Brain microvascular endothelial cell (primary cell): ENCODE results near the gene CMTM2.

Experiments
- DNase-seq: peaks from one replicate; pipeline ENCODE4 v3.0.0-alpha.2; 2020
- H3K27ac ChIP-seq: fragments of 250-450 bp; sonication (Bioruptor Pico); 2 replicates; pipeline ENCODE4 v1.5.1; 2020; ENCODE audit warnings: mild to moderate bottlenecking, moderate library complexity
- H3K27me3 ChIP-seq: fragments of 250-450 bp; sonication (Bioruptor Pico); replicated peaks from 2 replicates; pipeline ENCODE4 v1.5.1; 2020; ENCODE audit warnings: mild to moderate bottlenecking
- H3K36me3 ChIP-seq: fragments of 250-450 bp; sonication (Bioruptor Pico); replicated peaks from 2 replicates; pipeline ENCODE4 v1.5.1; 2020; ENCODE audit warnings: mild to moderate bottlenecking
- H3K4me3 ChIP-seq: 2 replicates; pipeline ENCODE4 v1.5.1; 2011; ENCODE audit warnings: low read depth, mild to moderate bottlenecking, control low read depth, low read length, moderate library complexity
- in situ Hi-C: cut with HindIII; loops from 2 replicates; pipeline ENCODE4 v1.10.0; 2017; ENCODE audit warnings: low sequenced_read_pairs, low pct_ligation_motif_present
- TF ChIP-seq, protein P1 (sequence below): IDR thresholded peaks from 2 replicates; pipeline ENCODE4 v1.5.1; 2011; ENCODE audit warnings: low read depth, mild to moderate bottlenecking, moderate library complexity, low read length, control low read depth, inconsistent platforms; ENCODE audit errors: missing control alignments

The CMTM2 gene

DNA sequence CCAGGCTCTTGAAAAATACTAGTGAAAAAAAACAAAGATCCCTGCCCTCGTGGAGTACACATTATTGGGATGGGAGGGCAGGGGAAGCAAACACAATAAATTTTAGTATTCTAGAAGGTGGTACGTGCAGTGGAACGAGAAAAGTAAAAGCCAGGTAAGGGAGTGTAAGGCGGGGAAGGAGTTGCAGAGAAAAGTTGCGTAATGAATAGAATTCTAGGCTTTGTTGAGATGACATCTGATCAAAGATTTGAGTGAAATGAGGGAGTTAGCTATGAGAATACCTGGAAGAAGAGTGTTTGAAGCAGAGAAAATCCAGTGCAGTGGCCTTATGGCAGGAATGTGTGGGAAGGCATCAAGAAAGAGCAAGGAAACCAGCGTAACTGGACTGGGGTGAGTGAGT is 24.8 kb upstream of the CMTM2 start:
- TF ChIP-seq, protein P1, sequence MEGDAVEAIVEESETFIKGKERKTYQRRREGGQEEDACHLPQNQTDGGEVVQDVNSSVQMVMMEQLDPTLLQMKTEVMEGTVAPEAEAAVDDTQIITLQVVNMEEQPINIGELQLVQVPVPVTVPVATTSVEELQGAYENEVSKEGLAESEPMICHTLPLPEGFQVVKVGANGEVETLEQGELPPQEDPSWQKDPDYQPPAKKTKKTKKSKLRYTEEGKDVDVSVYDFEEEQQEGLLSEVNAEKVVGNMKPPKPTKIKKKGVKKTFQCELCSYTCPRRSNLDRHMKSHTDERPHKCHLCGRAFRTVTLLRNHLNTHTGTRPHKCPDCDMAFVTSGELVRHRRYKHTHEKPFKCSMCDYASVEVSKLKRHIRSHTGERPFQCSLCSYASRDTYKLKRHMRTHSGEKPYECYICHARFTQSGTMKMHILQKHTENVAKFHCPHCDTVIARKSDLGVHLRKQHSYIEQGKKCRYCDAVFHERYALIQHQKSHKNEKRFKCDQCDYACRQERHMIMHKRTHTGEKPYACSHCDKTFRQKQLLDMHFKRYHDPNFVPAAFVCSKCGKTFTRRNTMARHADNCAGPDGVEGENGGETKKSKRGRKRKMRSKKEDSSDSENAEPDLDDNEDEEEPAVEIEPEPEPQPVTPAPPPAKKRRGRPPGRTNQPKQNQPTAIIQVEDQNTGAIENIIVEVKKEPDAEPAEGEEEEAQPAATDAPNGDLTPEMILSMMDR: no peak
- no peaks in the 10 kb centered on the region for H3K27me3 ChIP-seq
- H3K27ac ChIP-seq: no peak overlapping the region
- in situ Hi-C loops: no loop called here
- no peak for DNase-seq
- no peak overlapping the region for H3K4me3 ChIP-seq
- H3K36me3 ChIP-seq: no peaks in the 10 kb centered on the region

DNA sequence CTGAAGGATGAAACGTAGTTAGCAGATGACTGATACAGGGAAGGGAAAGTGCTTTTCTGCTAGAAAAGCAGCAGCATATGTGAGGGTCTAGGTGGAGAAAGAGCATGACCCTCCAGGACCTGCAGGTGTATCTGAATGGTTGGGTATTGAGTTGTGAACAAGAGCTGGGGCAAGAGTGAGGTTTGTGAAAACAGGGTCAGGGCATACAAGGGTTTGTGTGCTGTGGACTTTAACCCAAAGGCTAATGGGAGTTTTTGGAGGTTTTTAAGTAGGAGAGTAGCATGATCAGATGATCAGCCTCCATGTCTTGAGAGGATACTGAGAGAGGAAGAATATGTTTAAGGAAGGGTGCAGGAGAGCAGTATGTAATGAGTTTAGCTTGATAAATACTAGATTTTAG is 19.2 kb upstream of the CMTM2 start:
- in situ Hi-C loops: no loop called here
- no peak for DNase-seq
- Histone ChIP-seq H3K27me3 (no peaks in the 10 kb centered on the region), H3K36me3 (peaks cover 7% of the 10 kb centered on the region), H3K27ac (no peak overlapping the region), H3K4me3 (no peak overlapping the region)
- TF ChIP-seq, protein P1: no peak

DNA sequence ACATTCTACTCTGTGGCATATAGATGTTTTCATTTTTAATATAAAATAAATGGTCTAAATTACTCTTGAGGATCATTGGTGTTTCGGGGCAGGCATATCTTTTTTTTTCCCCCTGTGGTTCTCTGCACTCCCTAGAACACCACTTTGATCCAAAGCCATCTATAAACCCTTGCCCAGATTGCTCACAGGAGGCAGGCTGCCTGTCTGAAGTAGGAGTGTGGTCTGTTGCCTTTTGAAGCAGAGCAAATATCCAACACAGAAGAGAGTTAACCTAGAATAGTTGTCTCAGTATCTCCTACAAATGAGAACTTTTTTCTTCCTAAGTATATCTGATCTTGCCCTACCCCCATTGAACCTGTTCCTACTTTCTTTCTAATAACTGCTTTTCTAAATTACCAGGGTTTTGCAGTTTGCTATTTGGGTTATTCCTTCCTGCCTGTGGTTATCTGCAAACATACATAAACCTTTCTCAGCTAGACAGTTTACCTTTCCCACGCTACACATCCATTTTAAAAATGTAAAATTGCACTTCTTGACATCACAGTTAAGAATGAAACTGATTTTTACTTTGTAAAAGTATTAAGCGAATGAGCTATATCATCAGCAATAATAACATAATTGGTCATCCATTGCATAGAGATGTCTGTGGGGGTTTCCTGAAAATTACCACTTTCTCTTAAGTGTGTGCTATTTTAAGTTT is 17.7 kb upstream of the CMTM2 start:
- peaks cover 11% of the 10 kb centered on the region for H3K36me3 ChIP-seq
- no peak for DNase-seq
- TF ChIP-seq, protein P1: no peak
- H3K27ac ChIP-seq: no peak overlapping the region
- H3K27me3 ChIP-seq: no peaks in the 10 kb centered on the region
- H3K4me3 ChIP-seq: no peak overlapping the region
- in situ Hi-C loops: no loop called here

DNA sequence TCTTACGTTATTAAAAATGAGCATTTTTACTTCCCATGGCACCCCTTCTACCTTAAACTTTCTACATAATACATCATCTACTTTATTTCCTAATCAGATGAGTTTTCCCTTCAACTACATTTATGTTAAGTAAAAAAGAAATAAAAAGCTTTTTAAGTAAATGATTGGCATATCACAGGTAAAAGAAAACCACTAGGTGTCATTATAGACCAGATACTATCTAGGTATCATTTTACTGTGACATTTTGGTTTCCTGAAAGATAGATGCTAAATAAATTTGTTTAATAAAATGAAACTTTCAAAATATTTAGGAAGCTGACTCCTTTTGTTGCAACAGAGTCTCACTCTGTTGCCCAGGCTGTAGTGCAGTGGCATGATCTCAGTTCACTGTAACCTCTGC is 16.9 kb upstream of the CMTM2 start:
- Histone ChIP-seq H3K27me3 (no peaks in the 10 kb centered on the region), H3K4me3 (no peak overlapping the region), H3K27ac (no peak overlapping the region), H3K36me3 (peaks cover 17% of the 10 kb centered on the region)
- no peak for DNase-seq
- TF ChIP-seq, protein P1: no peak
- in situ Hi-C loops: no loop called here

DNA sequence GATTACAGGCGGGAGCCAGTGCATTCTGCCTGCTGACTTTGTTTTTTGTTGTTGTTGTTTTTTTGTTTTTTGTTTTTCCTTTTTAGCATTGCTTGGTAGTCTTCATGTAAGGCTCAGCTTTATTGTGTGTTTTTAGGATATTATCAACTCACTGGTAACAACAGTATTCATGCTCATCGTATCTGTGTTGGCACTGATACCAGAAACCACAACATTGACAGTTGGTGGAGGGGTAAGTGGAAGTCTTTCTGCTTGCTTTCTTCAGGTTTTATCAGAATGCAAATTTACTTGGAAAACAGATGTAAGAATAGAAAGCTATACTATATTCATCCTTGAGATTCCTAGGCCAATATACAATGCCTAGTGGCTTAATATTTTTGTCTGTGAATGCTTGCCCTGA is 16.3 kb upstream of the CMTM2 start:
- DNase-seq: no peak
- Histone ChIP-seq H3K4me3 (no peak overlapping the region), H3K27me3 (no peaks in the 10 kb centered on the region), H3K36me3 (peaks cover 17% of the 10 kb centered on the region), H3K27ac (no peak overlapping the region)
- in situ Hi-C loops: no loop called here
- TF ChIP-seq, protein P1: no peak

DNA sequence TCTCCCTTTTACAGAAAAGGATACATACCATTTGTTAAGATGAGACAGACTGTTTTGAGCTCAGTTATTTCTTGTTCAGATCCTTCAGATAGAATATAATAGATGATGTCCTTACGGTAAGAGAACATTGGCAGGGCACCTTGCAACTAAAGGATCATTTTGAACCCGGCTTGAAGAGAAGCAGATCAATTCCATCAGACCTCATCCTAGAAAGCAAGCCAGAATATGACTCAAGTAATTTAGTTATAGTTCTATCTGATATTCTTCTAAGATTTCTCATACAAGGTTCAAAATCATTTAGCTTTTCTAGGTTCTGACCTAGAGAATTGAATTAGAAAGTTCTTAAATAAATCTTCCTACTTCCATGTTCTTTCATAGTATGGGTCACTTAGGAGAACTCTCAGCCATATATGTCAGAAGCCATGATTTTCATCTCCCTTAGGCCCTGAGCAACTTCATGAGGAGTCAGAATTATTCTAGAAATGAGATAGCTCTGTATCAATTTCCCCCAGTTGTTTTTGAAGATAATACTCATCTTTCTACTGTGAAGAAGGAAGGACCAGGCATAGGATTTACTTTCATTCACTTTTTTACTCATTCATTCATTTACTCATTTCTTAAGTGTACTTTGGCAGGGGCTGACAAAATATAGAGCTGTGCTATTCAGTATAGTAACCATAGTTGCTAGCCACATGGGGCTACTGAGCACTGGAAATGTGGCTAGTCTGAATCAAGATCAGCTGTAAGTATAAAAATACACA is 15.5 kb upstream of the CMTM2 start:
- in situ Hi-C loops: no loop called here
- no peaks in the 10 kb centered on the region for H3K27me3 ChIP-seq
- H3K27ac ChIP-seq: no peak overlapping the region
- DNase-seq: no peak
- TF ChIP-seq, protein P1: no peak
- peaks cover 17% of the 10 kb centered on the region for H3K36me3 ChIP-seq
- H3K4me3 ChIP-seq: no peak overlapping the region
